GM23338 (cell line): ENCODE results near the gene DUSP6. TPM values are rescaled to one million over a fixed set of nuclear protein-coding genes. Genes with fewer than 3 reads are reported as not detected.

Experiments used
- ATAC-seq: fragments of 200-7000 bp; cut with Tn5 transposase; 3 replicates; pipeline ENCODE4 v1.9.1; 2020
- DNase-seq: peaks from one replicate; pipeline ENCODE4 v3.0.0-alpha.2; 2015; ENCODE audit warnings: low spot score
- H2AFZ ChIP-seq: fragments of 200-600 bp; sonication (generic); 2 replicates; pipeline ENCODE4 v1.8.0; 2016; ENCODE audit warnings: antibody characterized with exemption, mild to moderate bottlenecking, moderate library complexity
- H3F3A ChIP-seq: fragments of 200-600 bp; sonication (generic); replicated peaks from 2 replicates; pipeline ENCODE4 v1.8.0; 2017; ENCODE audit warnings: antibody characterized with exemption, mixed run types, low read depth
- H3K27ac ChIP-seq: fragments of 200-600 bp; sonication (generic); 2 replicates; pipeline ENCODE4 v1.6.1; 2016; ENCODE audit warnings: low read depth
- H3K27me3 ChIP-seq: fragments of 200-600 bp; sonication (generic); 2 replicates; pipeline ENCODE4 v1.8.0; 2016; ENCODE audit warnings: mild to moderate bottlenecking, mixed run types, moderate library complexity; ENCODE audit not compliant: insufficient read depth
- H3K36me3 ChIP-seq: fragments of 200-600 bp; sonication (generic); 2 replicates; pipeline ENCODE4 v1.8.0; 2016; ENCODE audit warnings: mild to moderate bottlenecking; ENCODE audit not compliant: insufficient read depth
- H3K4me1 ChIP-seq: fragments of 200-600 bp; sonication (generic); 2 replicates; pipeline ENCODE4 v1.8.0; 2016; ENCODE audit warnings: mild to moderate bottlenecking, moderate library complexity; ENCODE audit not compliant: insufficient read depth
- H3K4me2 ChIP-seq: fragments of 200-600 bp; sonication (generic); 2 replicates; pipeline ENCODE4 v1.7.1; 2017; ENCODE audit warnings: mixed run types
- H3K4me3 ChIP-seq: fragments of 200-600 bp; sonication (generic); 2 replicates; pipeline ENCODE4 v1.6.1; 2016; ENCODE audit warnings: mixed run types
- H3K79me2 ChIP-seq: fragments of 200-600 bp; sonication (generic); replicated peaks from 2 replicates; pipeline ENCODE4 v1.8.0; 2017; ENCODE audit warnings: mild to moderate bottlenecking; ENCODE audit not compliant: insufficient read depth
- H3K9me2 ChIP-seq: fragments of 200-600 bp; sonication (generic); 2 replicates; pipeline ENCODE4 v1.8.0; 2017; ENCODE audit not compliant: insufficient read depth
- H4K20me1 ChIP-seq: fragments of 200-600 bp; sonication (generic); replicated peaks from 2 replicates; pipeline ENCODE4 v1.8.0; 2017; ENCODE audit warnings: mild to moderate bottlenecking; ENCODE audit not compliant: insufficient read depth
- H3K27ac Mint-ChIP-seq: 2 replicates; pipeline ENCODE4 v1.8.0; 2020; ENCODE audit warnings: inconsistent platforms, mild to moderate bottlenecking, moderate library complexity, mixed read lengths
- H3K27me3 Mint-ChIP-seq: 3 replicates; pipeline ENCODE4 v1.8.0; 2022; ENCODE audit warnings: low read depth, mild to moderate bottlenecking, moderate library complexity, mixed read lengths, inconsistent platforms; ENCODE audit not compliant: insufficient read depth, poor library complexity
- H3K36me3 Mint-ChIP-seq: 3 replicates; pipeline ENCODE4 v1.8.0; 2021; ENCODE audit warnings: low read depth, mild to moderate bottlenecking, inconsistent platforms, moderate library complexity, mixed read lengths
- H3K4me1 Mint-ChIP-seq: 3 replicates; pipeline ENCODE4 v1.8.0; 2020; ENCODE audit warnings: mild to moderate bottlenecking, inconsistent platforms, mixed read lengths
- H3K4me3 Mint-ChIP-seq: 3 replicates; pipeline ENCODE4 v1.8.0; 2021; ENCODE audit warnings: moderate library complexity, mild to moderate bottlenecking, inconsistent platforms, mixed read lengths
- H3K9me3 Mint-ChIP-seq: 3 replicates; pipeline ENCODE4 v1.8.0; 2020; ENCODE audit warnings: moderate library complexity, mild to moderate bottlenecking, inconsistent platforms, mixed read lengths
- EZH2 ChIP-seq: fragments of 200-600 bp; sonication (generic); IDR thresholded peaks from one replicate; pipeline ENCODE4 v1.8.0; 2017; ENCODE audit warnings: antibody characterized with exemption, mild to moderate bottlenecking, low read depth; ENCODE audit not compliant: unreplicated experiment
- JUNB ChIP-seq: IDR thresholded peaks from one replicate; pipeline ENCODE4 v1.6.1; 2016; ENCODE audit warnings: antibody characterized with exemption; ENCODE audit not compliant: unreplicated experiment
- POLR2AphosphoS5 ChIP-seq: IDR thresholded peaks from 2 replicates; pipeline ENCODE4 v1.6.1; 2016; ENCODE audit warnings: antibody characterized with exemption, low read depth
- STAT1 ChIP-seq: IDR thresholded peaks from one replicate; pipeline ENCODE4 v1.6.1; 2016; ENCODE audit warnings: antibody characterized with exemption; ENCODE audit not compliant: unreplicated experiment
- ZNF114 ChIP-seq: fragments of 250-450 bp; sonication (Bioruptor Pico); IDR thresholded peaks from 2 replicates; pipeline ENCODE4 v1.5.0; 2020; ENCODE audit warnings: mild to moderate bottlenecking, moderate library complexity
- ZNF331 ChIP-seq: fragments of 250-450 bp; sonication (Bioruptor Pico); IDR thresholded peaks from 2 replicates; pipeline ENCODE4 v1.5.0; 2020; ENCODE audit warnings: low read depth, mild to moderate bottlenecking, moderate library complexity
- polyA plus RNA-seq: library from polyadenylated mRNA; unstranded; fragments of >200 nt; fragmentation: Nextera tagmentation; extraction: Ambion mirVana; gene quantifications from 2 replicates; pipeline ENCODE4 v1.2.1, GENCODE V29; 2016
- total RNA-seq: library from RNA; depleted of rRNA; stranded (reverse); fragments of >200 nt; shearing (Covaris generic); gene quantifications from 2 replicates; pipeline ENCODE4 v1.2.3, GENCODE V29; 2014
- TF ChIP-seq, protein P1 (sequence below): IDR thresholded peaks from one replicate; pipeline ENCODE4 v1.6.1; 2018; ENCODE audit warnings: antibody characterized with exemption; ENCODE audit not compliant: unreplicated experiment

Gene DUSP6
- total and polyA plus RNA-seq, 2 experiments from 2014 or later: 117 to 191 TPM

DNA sequence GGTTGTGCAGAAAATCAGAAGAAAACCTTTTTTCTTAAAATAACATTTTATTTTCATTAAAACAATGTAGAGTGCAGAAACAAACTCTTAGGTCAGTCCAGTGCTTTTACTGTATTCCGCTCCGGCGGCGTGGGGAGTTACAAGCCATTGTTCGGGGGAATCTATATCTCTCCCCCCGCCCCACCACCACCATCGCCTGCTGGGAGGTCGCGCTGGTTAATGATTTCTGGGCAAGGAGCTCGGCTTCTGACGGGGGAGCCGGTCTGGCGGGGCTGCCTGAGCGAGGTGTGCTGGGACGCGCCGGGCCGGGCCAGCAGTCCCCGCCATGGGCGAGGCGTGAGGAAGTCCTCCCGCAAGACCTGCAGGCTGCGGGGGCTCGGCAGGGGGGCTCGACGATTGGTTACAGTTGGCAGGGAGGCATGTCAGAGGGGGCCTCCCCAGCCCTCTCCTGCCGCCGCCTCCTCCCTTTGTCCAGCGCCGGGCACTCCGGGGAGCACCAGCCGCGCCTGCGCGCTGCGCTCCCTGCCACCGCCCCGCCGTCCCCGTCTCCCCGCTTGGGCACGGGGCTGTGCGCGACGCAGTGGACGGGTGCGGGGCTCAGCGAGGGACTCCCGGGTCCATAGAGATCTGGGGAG is 1.0 kb upstream of the DUSP6 start (continued):
- TF ChIP-seq POLR2AphosphoS5: no peak
- TF ChIP-seq STAT1: no peak
- TF ChIP-seq, protein P1, sequence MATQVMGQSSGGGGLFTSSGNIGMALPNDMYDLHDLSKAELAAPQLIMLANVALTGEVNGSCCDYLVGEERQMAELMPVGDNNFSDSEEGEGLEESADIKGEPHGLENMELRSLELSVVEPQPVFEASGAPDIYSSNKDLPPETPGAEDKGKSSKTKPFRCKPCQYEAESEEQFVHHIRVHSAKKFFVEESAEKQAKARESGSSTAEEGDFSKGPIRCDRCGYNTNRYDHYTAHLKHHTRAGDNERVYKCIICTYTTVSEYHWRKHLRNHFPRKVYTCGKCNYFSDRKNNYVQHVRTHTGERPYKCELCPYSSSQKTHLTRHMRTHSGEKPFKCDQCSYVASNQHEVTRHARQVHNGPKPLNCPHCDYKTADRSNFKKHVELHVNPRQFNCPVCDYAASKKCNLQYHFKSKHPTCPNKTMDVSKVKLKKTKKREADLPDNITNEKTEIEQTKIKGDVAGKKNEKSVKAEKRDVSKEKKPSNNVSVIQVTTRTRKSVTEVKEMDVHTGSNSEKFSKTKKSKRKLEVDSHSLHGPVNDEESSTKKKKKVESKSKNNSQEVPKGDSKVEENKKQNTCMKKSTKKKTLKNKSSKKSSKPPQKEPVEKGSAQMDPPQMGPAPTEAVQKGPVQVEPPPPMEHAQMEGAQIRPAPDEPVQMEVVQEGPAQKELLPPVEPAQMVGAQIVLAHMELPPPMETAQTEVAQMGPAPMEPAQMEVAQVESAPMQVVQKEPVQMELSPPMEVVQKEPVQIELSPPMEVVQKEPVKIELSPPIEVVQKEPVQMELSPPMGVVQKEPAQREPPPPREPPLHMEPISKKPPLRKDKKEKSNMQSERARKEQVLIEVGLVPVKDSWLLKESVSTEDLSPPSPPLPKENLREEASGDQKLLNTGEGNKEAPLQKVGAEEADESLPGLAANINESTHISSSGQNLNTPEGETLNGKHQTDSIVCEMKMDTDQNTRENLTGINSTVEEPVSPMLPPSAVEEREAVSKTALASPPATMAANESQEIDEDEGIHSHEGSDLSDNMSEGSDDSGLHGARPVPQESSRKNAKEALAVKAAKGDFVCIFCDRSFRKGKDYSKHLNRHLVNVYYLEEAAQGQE: no peak
- TF ChIP-seq ZNF114 (CRISPR knock-in tag): no peak
- TF ChIP-seq EZH2: no peak
- no peak for TF ChIP-seq ZNF331 (CRISPR knock-in tag)
- TF ChIP-seq JUNB: no peak

DNA sequence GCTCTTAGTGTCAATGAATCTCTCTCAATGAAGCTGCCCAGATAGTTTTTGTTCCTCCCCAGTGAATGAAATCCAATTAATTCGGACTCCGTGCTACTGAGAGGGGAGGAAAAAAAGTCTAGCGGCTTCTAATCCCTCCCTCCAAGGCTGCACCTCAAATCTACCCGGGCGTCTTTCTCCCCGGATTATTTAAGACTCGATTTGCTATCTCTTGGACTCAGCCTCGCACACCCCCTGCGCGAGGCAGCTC is 134 bp downstream of the DUSP6 start:
- no peak overlapping the region for H2AFZ ChIP-seq
- Mint-ChIP-seq H3K9me3 (peaks cover 14% of the 10 kb centered on the region), H3K4me1 (peaks cover 48% of the 10 kb centered on the region), H3K27ac (peak overlapping the region; percentile 99), H3K36me3 (peaks cover 53% of the 10 kb centered on the region), H3K4me3 (peak overlapping the region; percentile 96), H3K27me3 (peaks cover 52% of the 10 kb centered on the region)
- H4K20me1 ChIP-seq: peaks cover 18% of the 10 kb centered on the region; the same call in 1 of the 2 replicates
- H3K27ac ChIP-seq: peak overlapping the region; percentile 77
- H3K27me3 ChIP-seq: peaks cover 48% of the 10 kb centered on the region
- H3K36me3 ChIP-seq: peaks cover 18% of the 10 kb centered on the region
- peaks cover 36% of the 10 kb centered on the region; the same call in 1 of the 2 replicates for H3F3A ChIP-seq
- TF ChIP-seq STAT1 (no peak), POLR2AphosphoS5 (peak; percentile 88)
- H3K4me3 ChIP-seq: peak overlapping the region; percentile 59
- peak overlapping the region; percentile 73 for H3K4me2 ChIP-seq
- H3K79me2 ChIP-seq: peaks cover 49% of the 10 kb centered on the region
- no peak for DNase-seq
- no peak for ATAC-seq
- H3K4me1 ChIP-seq: peaks cover 47% of the 10 kb centered on the region
- no peaks in the 10 kb centered on the region for H3K9me2 ChIP-seq

GRCh38 chr12:89351489-89352241 is 636 bp downstream of the DUSP6 start:
- Mint-ChIP-seq H3K4me1 (peaks cover 48% of the 10 kb centered on the region), H3K9me3 (peaks cover 14% of the 10 kb centered on the region), H3K36me3 (peaks cover 57% of the 10 kb centered on the region), H3K4me3 (peak overlapping the region; percentile 96), H3K27me3 (peaks cover 53% of the 10 kb centered on the region), H3K27ac (peak overlapping the region; percentile 99)
- H2AFZ ChIP-seq: no peak overlapping the region
- TF ChIP-seq ZNF114 (CRISPR knock-in tag) (no peak), POLR2AphosphoS5 (peak; percentile 7; the same call in 1 of the 2 replicates)
- ATAC-seq: peak; percentile 1
- peak overlapping the region; percentile 73 for H3K4me2 ChIP-seq
- H3K27me3 ChIP-seq: peaks cover 43% of the 10 kb centered on the region
- H3K4me3 ChIP-seq: peak overlapping the region; percentile 59
- H4K20me1 ChIP-seq: peaks cover 18% of the 10 kb centered on the region; the same call in 1 of the 2 replicates
- DNase-seq: no peak
- H3K9me2 ChIP-seq: no peaks in the 10 kb centered on the region
- H3K36me3 ChIP-seq: peaks cover 20% of the 10 kb centered on the region
- peaks cover 40% of the 10 kb centered on the region; the same call in 1 of the 2 replicates for H3F3A ChIP-seq
- peaks cover 47% of the 10 kb centered on the region for H3K4me1 ChIP-seq
- peaks cover 49% of the 10 kb centered on the region for H3K79me2 ChIP-seq
- H3K27ac ChIP-seq: peak overlapping the region; percentile 77
